ENCODE measurements around the gene ODF2L.

GRCh38 chr1:86381223-86381622 is 14.9 kb downstream of the ODF2L start:
- TF ChIP-seq ARNTL (CRISPR knock-in tag; IDR thresholded peaks at IDR 0.05; ENCODE audit: borderline replicate concordance, low read depth) (no peak), ZC3H10 (CRISPR knock-in tag; IDR thresholded peaks at IDR 0.05) (no peak)
- TF ChIP-seq, protein P1, sequence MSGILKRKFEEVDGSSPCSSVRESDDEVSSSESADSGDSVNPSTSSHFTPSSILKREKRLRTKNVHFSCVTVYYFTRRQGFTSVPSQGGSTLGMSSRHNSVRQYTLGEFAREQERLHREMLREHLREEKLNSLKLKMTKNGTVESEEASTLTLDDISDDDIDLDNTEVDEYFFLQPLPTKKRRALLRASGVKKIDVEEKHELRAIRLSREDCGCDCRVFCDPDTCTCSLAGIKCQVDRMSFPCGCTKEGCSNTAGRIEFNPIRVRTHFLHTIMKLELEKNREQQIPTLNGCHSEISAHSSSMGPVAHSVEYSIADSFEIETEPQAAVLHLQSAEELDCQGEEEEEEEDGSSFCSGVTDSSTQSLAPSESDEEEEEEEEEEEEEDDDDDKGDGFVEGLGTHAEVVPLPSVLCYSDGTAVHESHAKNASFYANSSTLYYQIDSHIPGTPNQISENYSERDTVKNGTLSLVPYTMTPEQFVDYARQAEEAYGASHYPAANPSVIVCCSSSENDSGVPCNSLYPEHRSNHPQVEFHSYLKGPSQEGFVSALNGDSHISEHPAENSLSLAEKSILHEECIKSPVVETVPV (CRISPR knock-in tag; IDR thresholded peaks at IDR 0.05): no peak

All from SK-N-SH treated with all-trans-retinoic acid at 6 μM for 48 hours (cell line).